ENCODE data around the gene CDC42BPB.

CDC42BPB gene

GRCh38 chr14:103015426-103015825, 41.9 kb downstream of the CDC42BPB start:
- FAIRE-seq, result no peak

DNA sequence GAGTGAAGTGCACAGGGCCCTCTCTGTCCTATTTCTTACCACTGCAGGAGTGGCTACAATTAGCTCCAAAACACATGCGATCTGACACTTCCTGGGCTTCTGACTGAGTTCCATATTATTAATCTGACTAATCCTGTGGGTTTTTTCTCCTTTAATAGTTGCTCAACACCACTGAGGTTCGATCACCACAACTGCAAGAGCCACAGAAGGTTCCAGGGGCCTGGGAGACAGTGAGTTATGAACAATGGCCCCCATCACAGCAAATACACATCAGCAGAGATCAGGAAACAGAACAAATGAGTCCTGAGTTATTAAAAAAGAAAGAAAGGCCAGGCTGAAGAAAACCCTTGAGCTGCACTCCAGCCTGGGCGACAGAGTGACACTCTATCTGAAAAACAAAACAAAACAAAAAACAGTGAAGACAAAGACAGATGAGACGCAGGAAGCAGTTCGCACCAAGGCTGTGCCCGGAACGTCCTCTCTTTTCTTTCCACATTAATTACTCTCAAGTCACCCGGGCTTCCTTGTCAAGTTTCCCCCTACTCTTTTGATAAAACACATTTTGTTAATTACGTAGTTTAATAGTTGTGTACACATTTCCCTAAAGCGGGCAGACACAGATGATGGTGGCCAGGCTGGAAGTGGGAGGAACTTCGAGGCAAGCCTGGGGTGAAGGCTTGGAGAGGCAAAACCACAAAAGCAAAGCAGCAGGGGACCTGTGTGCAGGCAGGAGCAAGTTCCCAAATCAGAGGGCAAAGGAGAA, 42.7 kb downstream of the CDC42BPB start:
- no peak for FAIRE-seq

GRCh38 chr14:103013028-103013427, 44.3 kb downstream of the CDC42BPB start:
- FAIRE-seq, result no peak

DNA sequence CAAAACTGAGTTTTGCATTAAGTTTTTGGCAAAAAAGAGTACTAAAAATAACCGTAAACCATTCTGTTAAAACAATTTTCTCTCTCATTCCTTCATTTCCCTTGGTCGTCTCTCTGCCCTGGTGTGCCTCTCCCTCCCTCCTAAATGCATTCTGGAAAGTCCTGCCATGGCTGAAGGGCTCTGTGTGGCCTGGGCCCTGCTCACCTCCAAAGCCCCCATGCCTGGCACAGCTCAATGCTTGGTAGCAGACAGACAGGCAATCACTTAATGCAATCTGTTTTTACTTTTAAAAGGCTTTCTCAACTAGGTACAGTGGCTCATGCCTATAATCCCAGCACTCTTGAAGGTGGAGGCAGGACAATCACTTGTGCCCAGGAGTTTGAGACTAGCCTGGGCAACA, 47.8 kb downstream of the CDC42BPB start:
- FAIRE-seq, result no peak

GRCh38 chr14:103008768-103009357, 48.5 kb downstream of the CDC42BPB start:
- no peak for FAIRE-seq

DNA sequence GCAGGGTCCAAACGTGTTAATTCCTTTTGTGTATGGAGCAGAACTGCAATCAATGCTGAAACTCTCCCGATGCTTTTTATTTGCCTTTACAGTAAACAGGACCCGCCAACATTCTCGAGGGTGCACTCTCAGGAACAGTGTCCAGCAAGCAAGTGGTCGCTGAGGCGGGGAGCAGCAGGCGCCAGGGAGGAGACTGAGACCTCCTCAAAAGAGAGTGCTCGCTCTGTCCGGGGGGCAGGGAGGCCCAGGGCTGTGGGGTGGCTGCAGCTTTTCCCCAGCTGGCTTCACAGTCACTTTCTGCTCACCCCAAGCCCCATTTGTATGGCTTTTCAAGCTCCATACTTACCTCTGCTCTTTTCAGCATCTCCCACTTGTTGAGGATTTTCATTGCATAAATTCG, 49.2 kb downstream of the CDC42BPB start:
- no peak for FAIRE-seq

GRCh38 chr14:103007555-103007954, 49.8 kb downstream of the CDC42BPB start:
- no peak for FAIRE-seq

DNA sequence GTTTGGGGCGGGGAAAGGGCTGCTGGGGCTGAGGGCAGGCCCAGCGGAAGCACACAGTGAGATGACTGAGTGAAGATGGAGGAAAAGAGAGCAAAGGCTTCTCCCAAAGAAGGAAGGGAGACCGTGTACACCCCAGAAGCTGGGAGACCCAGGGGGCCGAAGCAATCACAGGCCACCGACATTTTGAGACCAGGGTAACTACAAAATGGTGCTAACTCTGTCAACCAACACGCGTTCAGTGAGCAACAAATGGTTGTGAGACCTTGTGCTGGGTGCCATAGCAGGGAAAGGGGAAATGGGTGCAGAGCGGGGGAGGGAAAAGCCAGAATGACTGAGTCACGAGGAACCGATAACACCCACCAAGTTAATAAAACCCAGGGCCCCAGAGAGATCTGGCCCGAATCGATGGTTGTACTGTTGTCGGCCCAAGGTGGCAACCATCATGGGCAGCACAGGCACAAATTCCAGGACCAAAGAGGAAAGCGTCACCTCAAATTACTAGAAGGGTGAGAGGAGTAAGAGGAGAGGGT, 50.3 kb downstream of the CDC42BPB start:
- FAIRE-seq, result no peak

DNA sequence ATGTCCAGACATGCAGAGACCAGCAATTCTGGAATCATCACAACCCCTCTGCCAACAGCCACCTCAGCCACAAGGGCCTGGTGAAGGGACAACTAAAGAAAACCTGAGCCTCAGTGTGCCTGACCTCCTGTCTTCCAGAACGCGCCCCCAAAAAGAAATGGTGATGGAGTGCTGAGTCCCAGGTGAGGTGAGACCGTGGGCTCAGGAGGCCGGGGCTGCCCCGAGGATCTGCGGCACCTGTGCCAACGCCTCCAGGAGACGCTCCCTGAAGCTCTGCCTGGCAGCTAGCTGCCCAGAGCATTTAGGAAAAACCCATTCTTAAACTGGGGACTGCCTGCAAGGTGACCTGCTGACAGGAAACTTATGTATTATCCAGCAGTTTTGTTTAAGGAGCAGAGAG, 51.2 kb downstream of the CDC42BPB start:
- FAIRE-seq, result no peak

- FAIRE-seq, result no peak
Measured at GRCh38 chr14:103003850-103004249, 53.5 kb downstream of the CDC42BPB start.

GRCh38 chr14:103003351-103003615, 54.1 kb downstream of the CDC42BPB start:
- FAIRE-seq, result no peak

- no peak for FAIRE-seq
Measured at GRCh38 chr14:103002578-103003350, 54.6 kb downstream of the CDC42BPB start.

GRCh38 chr14:103001651-103002396, 55.5 kb downstream of the CDC42BPB start:
- no peak for FAIRE-seq

- FAIRE-seq, result no peak
Measured at GRCh38 chr14:103001226-103001625, 56.1 kb downstream of the CDC42BPB start.

- no peak for FAIRE-seq
Measured at GRCh38 chr14:103000291-103000921, 56.9 kb downstream of the CDC42BPB start.

DNA sequence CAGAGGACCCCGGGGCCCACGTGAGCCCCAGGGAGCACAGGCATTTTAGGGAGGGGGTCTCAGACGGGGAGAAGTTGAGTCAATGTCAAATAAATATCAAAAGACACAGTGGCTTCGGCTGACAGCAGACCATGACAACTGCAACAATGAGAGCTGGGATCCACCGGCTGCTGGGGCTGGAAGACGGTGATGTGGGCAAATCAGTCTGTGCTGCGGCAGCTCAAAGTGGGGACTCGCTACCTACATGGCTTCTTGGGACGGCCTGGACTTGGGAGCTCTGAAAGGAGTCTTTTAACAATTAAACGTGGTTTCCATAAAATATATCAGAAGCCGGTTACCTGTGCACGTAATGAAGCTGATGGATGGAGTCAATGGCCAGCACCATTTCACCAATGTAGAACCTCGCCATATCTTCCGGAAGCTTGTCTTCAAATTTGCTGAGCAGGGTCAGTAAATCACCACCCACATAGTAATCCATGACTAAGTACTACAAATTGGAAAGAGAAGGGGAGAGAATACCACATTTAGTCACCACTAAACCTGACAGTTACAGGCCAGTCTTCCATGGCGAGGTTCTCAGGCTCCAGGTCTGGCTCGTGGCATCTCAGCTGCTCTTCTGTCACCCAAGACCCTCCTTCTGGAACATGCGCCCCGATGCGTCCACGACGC, 58.0 kb downstream of the CDC42BPB start:
- no peak for FAIRE-seq

GRCh38 chr14:102998393-102998792, 59.0 kb downstream of the CDC42BPB start:
- no peak for FAIRE-seq

DNA sequence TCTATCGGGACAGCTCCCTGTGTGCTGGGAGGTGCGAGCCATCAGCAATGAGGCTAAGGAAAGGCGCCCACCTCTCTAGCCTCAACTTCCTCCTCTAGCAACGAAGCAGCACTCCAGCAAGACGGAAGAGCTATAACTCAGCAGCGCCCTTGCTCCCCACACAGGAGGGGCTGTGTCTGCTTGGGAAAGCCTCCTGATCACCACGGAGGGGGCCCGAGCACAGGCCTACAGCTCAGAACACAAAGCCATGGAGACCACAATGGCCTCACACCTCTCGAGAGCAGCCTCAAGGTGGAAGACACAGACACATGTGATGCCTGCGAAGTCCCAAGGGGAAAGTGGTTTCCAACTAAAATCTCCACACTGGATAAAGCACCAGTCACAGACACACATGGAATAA, 60.4 kb downstream of the CDC42BPB start:
- no peak for FAIRE-seq

GRCh38 chr14:102994689-102995088, 62.7 kb downstream of the CDC42BPB start:
- no peak for FAIRE-seq

DNA sequence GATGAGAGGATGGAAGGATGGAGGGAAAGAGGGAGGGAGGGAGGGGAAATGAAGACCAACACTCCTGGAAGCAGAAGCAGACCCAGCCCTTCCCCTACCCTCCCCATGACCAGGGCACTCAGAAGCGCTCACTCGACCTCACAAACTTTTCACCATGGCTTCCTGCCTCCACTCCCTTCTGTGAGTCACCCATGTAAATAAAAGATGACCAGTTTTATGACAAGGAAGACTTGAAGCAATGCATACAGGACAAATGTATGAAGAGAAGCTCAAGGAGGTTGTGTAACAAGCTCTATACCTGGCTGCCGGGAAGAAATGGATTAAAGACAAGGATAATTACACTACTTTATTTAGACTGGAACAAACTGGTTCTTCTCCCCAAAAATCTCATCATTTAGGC, 63.8 kb downstream of the CDC42BPB start:
- no peak for FAIRE-seq

GRCh38 chr14:102991376-102991775, 66.0 kb downstream of the CDC42BPB start:
- no peak for FAIRE-seq

GRCh38 chr14:102988054-102988453, 69.3 kb downstream of the CDC42BPB start:
- no peak for FAIRE-seq

Measured in endometrium (tissue), 2 donors.